Fibroblast of the aortic adventitia (primary cell): Measurements from ENCODE around the gene SNORC. TPM values are rescaled to one million over a fixed set of nuclear protein-coding genes. Genes with fewer than 3 reads are reported as not detected.

ENCODE experiments used
- DNase-seq: peaks from one replicate; pipeline ENCODE4 v3.0.0-alpha.2; 2010; ENCODE audit warnings: low read depth
- H3K4me3 ChIP-seq: 2 replicates; pipeline ENCODE4 v1.5.1; 2011; ENCODE audit warnings: low read depth, mild to moderate bottlenecking, control low read depth, low read length, moderate library complexity
- total RNA-seq: library from RNA; depleted of rRNA; stranded (reverse); fragments of >200 nt; gene quantifications from 2 replicates; pipeline ENCODE4 v1.2.3, GENCODE V29; 2012; ENCODE audit warnings: low replicate concordance
- TF ChIP-seq, protein P1 (sequence below): IDR thresholded peaks from 2 replicates; pipeline ENCODE4 v1.5.1; 2011; ENCODE audit warnings: mild to moderate bottlenecking, low read length, control low read depth, inconsistent platforms; ENCODE audit not compliant: insufficient read depth

The SNORC gene
- total RNA-seq, 1 donor: 0.72 TPM

DNA sequence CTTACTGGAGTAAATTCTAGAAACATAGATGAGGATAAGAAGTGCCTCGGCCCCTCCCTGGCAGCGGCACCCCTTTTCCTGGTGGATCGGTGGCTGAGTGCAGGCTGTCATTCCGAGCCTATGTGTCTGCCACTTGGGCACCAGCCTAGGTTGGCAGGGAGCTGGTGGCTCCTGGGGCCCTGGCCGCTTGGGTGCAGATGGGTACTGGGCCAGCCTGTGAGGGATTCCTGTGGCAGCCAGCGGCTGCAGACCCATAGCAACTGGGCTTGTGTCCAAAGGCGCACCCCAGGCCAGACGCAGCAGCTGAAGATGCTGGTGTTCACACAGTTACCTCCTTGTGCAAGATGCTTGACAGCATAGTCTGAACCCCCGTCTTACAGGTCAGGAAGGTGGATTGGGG lies 2.8 kb downstream of the SNORC start:
- no peak for DNase-seq
- H3K4me3 ChIP-seq: no peak overlapping the region
- TF ChIP-seq, protein P1, sequence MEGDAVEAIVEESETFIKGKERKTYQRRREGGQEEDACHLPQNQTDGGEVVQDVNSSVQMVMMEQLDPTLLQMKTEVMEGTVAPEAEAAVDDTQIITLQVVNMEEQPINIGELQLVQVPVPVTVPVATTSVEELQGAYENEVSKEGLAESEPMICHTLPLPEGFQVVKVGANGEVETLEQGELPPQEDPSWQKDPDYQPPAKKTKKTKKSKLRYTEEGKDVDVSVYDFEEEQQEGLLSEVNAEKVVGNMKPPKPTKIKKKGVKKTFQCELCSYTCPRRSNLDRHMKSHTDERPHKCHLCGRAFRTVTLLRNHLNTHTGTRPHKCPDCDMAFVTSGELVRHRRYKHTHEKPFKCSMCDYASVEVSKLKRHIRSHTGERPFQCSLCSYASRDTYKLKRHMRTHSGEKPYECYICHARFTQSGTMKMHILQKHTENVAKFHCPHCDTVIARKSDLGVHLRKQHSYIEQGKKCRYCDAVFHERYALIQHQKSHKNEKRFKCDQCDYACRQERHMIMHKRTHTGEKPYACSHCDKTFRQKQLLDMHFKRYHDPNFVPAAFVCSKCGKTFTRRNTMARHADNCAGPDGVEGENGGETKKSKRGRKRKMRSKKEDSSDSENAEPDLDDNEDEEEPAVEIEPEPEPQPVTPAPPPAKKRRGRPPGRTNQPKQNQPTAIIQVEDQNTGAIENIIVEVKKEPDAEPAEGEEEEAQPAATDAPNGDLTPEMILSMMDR: no peak

DNA sequence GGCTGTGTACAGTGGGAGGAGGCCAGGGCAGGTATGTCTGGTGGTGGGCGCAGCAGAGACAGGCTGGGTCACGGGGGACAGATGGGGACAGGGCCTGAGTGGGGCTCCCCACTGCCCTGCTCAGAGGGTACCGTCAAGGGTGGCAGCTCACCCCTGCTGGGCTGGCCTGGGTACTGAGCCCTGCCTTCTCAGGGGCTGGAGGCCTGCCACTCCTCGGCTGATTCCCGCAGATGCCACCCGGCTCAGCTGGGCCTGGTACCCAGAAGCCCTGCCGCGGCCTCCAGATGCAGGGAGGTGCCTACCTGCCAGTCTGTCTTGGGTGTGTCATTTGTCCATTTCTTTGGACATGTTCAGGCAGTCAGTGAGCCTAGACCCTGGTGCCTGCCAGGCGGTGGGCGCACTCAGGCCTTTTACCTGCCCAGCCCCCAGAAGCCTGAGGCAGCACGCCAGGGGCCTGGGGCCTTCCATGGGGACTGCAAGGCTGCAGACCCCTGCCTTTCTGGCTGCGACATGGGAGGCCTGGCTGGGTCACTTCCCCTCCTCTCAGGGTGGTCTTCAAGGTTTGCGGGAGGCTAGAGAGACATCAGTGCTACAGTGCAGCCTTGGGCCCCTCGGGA lies 3.3 kb downstream of the SNORC start:
- TF ChIP-seq, protein P1: no peak
- DNase-seq: no peak

DNA sequence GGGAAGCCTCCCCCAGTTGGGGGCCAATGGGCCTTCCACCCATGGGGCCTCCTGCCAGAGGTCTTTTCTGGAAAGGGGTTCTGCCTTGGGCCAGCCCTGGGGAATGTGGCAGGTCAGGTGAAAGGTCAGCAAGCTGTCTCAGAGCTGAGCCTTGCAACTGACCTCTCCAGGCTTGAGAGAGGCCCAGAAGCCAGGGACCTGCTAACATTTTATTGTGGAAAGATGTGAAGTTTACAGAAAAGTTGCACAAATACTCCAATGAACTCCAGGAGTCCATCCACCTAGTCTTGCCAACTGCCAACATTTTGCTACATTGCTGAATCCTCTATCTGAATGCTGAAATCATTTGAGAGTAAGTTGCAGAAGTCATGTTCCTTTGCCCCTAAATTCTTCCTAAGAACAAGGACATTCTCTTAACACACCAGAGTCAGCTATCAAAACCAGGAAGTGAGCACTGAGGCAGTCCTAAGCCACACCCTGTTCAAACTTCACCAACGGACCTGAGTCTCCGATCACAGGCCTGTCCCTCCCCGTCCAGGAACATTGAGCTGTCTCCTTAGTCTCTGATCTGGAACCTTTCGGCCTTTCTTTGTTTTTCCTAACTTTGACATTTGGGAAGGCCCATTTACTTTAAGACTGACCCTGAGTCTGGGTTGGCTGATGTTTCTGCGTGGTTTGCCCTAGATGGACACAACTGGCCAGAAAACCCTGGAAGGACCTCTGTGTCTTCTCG lies 4.0 kb downstream of the SNORC start:
- no peak overlapping the region for H3K4me3 ChIP-seq
- TF ChIP-seq, protein P1: no peak
- no peak for DNase-seq

More for the DNA sequence above, 3.3 kb downstream of the SNORC start:
- H3K4me3 ChIP-seq: no peak overlapping the region

DNA sequence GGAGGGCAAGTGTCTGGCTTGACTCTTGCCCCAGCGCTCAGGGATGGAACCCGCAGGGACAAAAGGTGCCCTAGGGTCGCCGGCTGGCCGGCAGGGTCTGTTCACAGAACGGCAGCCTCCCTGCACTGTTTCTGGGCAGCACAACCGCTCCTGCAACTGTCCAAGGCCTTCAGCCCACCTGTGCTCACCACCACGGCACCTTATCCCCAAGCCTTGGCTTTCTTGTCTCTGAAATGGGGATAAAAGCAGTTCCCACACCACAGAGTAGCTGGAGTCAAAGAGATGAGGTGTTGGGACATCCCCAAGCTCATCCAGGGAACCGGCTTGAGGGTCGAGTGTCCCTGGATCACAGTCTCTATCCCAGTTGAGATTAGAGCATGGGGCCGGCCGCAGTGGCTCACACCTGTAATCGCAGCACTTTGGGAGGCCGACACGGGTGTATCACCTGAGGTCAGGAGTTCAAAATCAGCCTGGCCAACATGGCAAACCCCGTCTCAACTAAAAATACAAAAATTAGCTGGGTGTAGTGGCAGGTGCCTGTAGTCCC lies 4.7 kb downstream of the SNORC start:
- DNase-seq: no peak
- no peak overlapping the region for H3K4me3 ChIP-seq
- TF ChIP-seq, protein P1: no peak

DNA sequence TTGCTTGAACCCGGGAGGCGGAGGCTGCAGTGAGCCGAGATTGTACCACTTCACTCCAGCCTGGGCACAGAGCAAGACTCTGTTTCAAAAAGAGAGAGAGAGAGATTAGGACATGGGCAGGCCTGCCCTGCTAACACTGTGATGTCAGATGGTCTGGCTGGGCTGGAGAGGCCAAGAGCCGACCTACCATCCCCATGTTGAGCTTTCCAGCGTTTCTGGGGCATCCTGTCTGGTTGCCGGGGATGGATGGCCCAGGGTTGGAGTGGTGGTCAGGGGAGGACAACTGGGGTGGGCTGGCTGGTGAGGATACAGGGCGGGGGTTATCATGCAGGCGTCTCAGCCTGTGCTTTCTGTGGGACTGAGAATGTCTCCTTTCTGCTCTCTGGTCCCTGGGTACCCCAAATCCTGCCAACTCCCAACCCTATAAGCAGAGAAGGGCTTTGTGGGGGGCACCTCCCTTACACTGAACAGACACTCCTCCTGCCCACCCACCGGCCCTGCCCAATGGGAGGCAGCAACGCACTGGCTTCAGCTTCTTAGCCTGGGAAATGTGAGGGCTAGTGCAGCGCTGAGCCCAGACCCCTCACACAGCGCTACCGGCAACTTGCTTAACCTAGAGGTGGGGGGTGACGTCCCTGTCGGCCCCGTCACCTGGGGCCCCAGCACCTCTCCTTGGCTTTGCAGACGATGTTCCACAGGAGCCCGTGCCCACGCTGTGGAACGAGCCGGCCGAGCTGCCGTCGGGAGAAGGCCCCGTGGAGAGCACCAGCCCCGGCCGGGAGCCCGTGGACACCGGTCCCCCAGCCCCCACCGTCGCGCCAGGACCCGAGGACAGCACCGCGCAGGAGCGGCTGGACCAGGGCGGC lies 5.4 kb downstream of the SNORC start:
- TF ChIP-seq, protein P1: peak; percentile 6
- DNase-seq: no peak

DNA sequence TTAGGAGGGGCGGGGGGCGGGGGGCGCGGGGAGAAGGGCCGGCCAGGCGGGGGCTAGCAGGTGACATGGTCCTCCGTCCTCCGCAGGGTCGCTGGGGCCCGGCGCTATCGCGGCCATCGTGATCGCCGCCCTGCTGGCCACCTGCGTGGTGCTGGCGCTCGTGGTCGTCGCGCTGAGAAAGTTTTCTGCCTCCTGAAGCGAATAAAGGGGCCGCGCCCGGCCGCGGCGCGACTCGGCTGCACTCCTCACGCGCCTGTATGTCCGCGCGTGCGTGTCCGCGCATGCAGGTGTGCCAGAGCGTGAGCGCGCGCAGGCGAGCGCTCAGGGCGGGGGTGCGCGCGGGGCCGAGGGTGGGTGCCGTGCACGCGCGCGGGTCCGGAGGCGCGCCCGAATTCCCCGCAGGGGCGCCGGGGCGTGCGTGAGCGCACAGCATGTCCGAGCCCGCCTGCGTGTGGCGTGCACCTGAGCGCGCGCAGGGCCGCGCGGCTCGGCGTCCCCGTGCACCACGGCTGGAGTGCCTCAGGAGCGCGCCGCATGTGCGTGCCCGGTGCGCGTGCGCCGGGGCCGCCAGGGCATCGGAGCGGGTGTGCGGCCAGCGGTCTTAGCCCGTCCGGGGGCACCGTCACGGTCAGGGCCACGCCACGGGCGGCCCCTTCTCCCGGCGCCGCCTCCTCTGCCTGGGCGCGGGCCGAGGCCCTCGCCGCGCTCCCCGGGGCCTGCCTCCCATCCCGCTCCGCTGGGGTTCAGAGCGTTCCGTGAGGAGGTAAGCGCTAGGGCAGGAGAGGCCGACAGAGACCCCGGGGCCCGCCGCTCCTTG lies 6.3 kb downstream of the SNORC start:
- TF ChIP-seq, protein P1: peak; percentile 12
- DNase-seq: no peak
- peak overlapping the region; percentile 48 for H3K4me3 ChIP-seq

More for the DNA sequence above, 5.4 kb downstream of the SNORC start:
- no peak overlapping the region for H3K4me3 ChIP-seq
